NCI-H446 (cell line): ENCODE results near the gene MYO9B.

Experiments
- DNase-seq, 2 experiments: peaks; one replicate each; lab custom pipeline; 2025; lab: John Stamatoyannopoulos, UW

Gene MYO9B

GRCh38 chr19:17060802-17061201, 14.8 kb upstream of the MYO9B start:
- no peak for DNase-seq

DNA sequence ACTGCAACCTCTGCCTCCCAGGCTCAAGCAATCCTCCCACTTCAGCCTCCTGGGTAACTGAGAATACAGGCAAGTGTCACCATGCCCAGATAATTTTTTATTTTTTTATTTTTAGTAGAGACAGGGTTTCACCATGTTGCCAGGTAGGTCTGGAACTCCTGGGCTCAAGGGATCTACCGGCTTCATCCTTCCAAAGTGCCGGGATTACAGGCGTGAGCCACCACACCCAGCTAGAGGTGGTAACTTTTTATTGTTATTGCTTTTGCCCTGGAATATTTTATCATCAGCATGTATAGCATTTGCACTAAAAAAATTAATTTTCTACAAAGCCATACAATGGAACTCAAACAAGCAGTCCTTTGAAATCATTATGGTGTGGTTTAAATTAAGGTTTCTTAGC, 14.4 kb upstream of the MYO9B start:
- no peak for DNase-seq

DNA sequence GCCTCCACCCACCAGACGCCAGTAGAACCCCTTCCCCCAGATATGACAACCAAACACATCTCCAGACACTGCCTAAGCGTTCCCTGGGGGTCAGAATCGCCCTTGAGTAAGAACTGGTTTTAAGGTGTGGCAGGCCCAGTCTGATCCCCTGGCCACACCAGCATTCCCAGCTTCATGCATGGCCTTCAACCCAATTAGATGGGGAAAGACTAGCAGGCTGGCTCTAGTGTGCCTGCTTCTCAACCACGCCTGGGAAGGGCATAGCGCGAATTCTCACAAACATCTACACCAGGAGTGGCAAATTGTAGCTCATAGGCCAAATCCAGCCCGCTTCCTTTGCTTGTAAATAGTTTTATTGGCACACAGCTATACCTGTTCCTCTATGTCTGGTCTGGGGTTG, 13.9 kb upstream of the MYO9B start:
- DNase-seq = no peak

- no peak for DNase-seq
These were observed 12.1 kb upstream of the MYO9B start for GRCh38 chr19:17063428-17063827.

DNA sequence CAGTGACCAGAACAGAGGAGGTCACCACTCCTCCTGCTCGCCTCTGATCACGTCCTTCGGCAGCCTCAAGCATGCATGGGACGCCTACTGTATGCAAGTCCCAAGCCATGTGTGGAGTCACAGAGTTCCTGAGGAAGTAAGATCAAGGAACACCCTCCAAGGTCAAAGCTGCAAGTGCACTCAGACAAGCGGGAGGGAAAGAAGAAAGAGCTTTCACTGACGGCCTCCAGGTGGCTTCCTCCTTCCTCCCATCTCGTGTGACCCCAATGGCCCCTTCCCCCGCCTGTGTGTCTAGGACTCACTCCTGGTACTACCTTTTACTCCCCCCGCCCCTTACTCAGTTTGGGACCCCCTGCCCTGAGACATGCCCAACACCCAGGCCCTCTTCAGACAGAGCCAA, 6.4 kb upstream of the MYO9B start:
- DNase-seq = no peak

- DNase-seq = no peak
These were observed 5.2 kb upstream of the MYO9B start for GRCh38 chr19:17070421-17070820.

DNA sequence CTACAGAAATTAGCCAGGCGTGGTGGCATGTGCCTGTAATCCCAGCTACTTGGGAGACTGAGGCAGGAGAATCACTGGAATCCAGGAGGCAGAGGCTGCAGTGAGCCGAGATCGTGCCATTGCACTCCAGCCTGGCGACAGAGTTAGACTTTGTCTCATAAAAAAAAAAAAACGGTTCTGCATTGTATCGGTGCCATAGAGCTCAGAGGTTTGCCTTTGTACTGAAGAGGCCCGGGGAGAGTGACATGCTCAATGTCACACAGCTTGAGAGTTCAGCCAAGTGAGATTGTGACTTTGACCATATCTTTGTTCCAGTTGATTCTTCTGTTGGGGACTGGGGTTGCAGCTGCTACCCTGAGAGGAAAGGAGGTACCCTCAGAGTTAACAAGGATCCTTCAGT, 4.7 kb upstream of the MYO9B start:
- DNase-seq = no peak

DNA sequence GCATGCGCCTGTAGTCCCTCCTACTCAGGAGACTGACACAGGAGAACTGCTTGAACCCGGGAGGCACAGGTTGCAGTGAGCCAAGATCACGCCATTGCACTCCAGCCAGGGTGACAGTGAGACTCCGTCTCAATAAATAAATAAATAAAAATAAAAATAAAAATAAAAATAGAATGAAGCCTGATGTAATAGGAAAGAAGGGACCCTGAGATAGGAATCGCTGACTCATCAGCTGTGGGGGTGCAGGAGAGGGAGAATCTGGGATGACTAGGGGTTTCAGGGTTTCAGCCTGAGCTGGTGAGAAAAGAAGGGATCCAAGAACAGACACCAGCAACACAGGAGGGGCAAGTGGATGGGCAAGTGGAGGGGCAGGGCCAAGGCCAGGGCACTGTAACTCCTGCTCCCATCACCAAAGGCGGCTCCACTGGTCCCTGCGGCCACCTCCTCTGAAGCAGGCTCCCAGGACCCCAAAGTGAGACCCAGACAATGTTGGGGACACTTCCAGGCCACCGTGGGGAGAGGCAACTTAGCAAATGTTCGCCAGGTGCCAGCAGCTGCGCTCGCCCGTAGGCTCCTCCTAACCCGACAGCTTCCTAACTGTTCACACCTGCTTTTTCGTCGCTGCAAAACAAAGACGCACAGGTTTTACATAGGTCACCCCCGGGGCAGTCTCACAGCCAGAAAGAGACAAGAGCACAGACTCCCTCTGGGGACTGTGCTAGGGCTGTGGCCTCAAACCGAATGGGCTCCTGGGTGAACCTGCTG, 1.5 kb upstream of the MYO9B start:
- no peak for DNase-seq

- no peak for DNase-seq
These were observed 943 bp upstream of the MYO9B start for GRCh38 chr19:17074634-17075034.

DNA sequence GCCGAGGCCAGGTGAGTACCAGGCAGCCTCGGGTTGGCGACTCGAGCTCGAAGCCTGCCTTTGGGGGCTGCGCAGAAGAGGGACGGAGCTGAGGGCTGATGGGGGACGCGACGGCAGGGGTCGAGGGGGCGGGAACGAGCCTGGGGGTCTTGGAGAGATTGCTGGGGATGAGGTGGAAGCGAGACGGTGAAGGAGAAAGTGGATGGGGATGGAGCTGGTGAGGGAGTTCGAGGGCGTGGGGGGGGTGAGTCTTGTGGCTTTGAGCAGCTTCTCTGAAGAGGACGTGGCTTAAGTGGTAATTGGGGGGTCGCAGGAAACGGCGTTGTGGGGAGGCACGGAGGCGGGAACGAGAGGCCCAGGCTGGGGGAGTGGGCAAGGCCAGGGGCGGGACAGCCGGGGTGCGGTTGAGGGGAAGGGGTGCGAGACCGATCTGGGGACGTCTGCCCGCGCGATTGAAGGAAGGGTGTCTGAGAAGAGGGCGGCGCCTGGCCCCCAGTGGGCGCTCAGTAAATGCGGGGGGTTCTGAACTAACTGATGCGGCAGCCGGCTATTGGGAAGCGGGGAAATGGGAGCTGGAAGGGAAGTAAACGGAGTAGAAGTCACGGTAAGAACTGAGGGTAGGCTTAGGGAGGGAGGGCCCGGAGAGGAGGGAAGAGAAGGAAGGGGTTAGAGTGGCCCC, 426 bp downstream of the MYO9B start:
- no peak for DNase-seq

DNA sequence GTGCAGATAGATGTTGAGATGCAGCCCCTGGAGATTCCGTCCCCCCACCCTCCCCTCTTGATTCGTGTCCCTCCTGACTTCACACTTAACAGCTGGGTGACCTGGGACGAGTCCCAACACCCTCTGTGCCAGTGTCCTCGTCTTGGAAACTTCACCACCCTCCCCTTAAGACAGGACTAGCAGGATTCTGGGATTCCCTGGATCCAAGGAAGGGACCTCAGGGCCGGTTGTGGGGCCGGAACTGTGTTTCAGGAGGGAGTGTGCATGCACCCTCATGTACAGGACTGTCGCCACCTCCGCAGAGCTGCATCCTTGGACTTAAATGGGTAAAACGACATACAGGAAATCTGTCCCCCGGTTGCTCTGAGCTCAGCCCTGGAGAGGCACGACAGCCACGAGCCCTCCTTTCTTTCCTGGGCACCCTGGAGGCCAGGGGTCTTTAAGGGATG, 990 bp downstream of the MYO9B start:
- no peak for DNase-seq

DNA sequence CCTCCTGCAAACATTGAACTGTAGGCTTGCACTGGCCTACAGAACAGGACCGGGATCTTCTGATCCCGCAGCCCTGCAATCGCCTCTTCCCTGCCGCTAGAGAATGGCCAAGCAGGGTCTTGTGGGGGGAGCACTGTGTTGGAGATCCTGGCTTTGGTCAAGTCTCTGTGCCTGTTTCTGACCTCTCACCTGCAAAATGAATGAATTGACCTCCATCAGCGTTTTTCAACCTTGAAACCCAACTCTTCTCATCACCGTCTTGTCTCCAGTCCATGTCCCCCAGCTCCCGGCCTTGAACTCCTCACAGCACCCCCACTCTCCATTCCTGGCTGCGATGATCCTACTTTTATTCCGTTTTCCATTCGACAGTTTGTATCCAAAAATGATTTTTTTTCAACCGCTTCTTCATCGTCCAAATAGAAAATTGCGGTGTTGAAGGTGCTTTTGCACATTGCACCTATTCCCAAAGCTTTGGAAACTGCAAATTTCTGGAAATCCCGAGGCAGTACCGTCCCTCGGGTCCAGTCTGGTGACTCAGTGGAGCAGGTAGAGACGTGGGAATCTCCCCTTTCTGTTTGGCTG, 2.0 kb downstream of the MYO9B start:
- DNase-seq = no peak

DNA sequence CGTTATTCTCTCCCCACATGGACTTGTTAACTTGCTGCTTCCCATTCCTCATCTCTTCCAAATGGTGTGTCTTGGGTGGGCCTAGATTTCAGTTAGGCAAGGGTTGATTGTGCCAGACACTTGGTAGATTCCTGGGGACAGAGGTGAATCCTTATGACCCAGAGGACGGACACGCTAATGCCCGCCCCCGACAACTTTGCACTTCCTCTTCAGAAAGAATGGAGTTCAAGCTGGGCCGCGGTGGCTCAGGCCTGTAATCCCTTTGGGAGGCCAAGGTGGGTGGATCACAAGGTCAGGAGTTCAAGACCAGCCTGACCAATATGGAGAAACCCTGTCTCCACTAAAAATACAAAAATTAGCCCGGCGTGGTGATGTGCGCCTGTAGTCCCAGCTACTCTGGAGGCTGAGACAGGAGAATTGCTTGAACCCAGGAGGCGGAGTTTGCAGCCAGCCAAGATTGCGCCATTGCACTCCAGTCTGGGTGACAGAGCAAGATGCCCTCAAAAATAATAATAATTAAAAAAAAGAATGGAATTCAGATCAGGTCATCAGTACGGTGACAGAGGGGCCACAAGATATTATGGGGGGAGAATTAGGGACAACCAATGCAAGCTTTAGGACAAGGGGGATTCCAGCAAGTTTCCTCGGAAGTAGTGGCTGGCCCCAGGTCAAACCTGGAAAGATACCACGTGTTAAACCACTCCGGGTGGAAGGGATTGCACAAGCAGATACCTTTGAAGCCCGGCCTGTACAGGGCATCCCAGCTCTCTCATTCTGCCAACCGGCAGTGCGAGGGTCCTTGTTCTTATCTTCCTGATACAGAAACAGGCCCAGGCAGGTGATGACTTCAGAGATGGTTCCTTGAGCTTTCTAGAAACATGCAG, 2.7 kb downstream of the MYO9B start:
- DNase-seq = no peak

DNA sequence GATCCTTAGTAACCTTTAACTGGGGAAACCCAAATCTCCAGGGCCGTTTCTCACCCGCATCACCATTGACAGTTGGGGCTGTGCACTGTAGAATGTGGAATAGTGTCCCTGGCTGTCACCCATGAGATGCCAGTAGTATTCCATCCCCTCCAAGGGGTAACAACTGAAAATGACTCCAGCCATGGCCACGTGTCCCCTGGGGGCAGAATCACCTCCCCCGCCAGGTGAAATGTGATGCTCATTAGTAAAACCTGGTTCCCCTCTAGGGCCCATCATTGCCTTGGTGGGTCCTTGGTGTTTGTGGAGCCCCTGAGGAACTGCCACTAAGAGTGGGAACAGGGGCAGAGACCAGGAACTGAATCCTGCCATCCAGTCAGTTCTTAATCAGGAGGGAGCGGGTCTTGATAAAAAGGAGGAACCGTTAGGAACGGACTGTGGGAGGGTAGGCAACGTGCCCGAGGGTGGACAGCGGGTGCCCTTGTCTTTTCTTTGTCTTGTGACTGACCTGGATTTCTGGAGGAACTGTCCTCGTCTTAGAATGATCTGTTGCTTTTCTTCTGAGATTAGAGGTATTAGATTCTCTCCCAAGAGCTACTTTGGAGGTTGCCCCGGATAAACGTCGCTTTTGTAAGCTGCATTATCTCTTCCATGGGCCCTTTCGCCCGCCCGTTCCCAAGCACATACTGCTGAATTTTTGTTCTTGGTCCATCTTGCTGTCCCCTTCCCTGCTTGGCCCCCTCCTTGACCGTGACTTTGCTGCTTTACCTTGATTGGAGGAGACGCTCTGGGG, 3.5 kb downstream of the MYO9B start:
- DNase-seq = no peak

- DNase-seq = no peak
These were observed 4.3 kb downstream of the MYO9B start for GRCh38 chr19:17079710-17080439.

GRCh38 chr19:17080440-17080801, 4.8 kb downstream of the MYO9B start:
- no peak for DNase-seq

DNA sequence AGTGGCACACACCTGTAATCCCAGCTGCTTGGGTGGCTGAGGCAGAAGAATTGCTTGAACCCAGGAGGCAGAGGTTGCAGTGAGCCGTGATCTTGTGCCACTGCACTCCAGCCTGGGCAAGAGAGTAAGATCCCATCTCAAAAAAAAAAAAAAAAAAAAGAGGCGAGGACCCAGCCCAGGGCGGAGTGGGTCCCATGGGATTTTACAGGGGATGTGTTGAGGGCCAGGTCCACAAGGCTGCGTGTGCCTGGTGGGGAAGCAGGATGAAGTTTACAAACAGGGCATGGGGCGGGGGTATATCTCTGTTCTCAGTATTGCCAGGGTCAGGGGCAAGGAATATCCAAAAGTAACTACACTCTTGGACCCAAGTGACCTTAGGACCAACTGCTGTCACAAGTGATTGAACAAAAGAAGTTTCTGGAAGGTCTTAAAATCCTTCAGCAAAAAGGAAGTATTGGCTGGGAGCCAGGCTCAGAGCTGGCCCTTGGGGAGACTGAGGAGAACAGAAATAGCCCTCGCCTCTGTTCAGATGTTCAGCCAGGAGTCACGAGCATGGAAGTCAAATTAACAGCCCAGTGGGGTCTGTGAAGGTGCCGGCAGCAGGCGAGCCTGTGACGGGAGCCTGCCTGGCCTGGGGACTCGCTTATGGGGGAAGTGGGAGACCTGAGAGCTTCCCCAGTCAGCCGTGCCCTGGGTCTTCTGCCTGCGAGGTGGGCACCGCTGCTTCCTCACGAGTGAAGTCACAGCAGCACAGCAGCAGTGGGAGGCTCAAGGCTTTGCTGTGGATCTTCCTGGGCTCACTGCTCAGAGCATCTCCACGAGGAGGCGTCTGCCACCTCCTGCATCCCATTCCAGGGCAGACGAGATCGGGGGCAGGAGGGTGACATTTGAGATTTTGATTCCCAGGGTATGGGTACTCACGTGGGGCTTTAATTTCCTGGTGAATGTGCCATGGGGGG, 6.4 kb downstream of the MYO9B start:
- DNase-seq = no peak

DNA sequence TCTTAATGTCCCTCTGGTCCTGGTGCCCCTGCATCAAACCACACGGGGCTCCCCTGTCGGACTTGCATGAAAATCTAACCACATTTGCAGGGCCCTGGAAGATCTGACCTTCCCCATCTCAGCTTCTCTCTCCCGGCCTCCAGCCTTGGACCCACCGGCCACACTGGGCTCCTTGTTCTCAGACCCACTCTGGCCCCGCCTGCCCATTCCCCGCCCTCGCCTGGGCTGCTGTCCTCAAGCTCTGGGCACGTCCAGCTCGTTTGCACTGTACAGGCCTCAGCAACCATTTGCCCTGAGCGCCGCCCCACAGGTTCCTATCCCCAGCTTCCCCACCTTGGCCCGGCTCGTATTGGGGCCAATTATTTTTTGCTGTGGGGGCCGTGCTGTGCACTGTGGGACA, 10.5 kb downstream of the MYO9B start:
- no peak for DNase-seq

DNA sequence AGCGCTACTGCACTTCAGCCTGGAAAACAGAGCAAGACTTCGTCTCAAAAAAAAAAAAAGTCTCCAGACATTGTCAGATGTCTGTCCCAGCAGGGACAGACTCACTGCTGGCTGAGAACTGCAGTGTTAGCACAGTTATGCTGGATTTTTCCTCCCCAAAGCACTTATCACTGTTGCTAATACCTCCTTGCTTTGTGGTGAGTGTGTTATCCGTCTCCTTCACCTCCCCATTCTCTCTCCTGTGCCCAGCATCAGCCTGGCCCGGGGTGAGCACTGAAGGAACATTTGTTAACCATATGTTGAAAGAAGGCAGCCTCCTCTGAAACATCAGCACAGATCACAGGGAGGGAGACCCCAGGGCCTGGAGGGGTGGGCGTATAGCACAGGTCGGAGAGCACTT, 11.3 kb downstream of the MYO9B start:
- DNase-seq = no peak

DNA sequence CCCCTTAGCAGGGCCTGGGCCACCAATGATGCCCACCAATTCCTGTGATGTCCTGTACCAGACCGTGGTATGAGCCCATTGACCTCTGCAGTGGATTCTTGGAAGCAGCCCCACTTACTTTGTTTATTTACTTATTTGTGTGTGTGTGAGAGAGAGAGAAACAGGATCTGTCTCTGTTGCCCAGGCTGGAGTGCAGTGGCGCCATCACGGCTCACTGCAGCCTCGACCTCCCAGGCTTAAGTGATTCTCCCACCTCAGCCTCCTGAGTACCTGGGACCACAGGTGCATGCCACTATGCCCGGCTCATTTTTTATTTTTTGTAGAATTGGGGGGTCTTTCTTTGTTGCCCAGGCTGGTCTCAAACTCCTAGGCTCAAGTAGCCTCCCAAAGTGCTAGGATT, 13.0 kb downstream of the MYO9B start:
- no peak for DNase-seq
